ENCODE data around the gene POLD4.
"Not testable (repeated sequence)": the region's sequence is repeated elsewhere in the genome, so short reads cannot be mapped to it uniquely, and the experiment has no call there.

POLD4 gene

DNA sequence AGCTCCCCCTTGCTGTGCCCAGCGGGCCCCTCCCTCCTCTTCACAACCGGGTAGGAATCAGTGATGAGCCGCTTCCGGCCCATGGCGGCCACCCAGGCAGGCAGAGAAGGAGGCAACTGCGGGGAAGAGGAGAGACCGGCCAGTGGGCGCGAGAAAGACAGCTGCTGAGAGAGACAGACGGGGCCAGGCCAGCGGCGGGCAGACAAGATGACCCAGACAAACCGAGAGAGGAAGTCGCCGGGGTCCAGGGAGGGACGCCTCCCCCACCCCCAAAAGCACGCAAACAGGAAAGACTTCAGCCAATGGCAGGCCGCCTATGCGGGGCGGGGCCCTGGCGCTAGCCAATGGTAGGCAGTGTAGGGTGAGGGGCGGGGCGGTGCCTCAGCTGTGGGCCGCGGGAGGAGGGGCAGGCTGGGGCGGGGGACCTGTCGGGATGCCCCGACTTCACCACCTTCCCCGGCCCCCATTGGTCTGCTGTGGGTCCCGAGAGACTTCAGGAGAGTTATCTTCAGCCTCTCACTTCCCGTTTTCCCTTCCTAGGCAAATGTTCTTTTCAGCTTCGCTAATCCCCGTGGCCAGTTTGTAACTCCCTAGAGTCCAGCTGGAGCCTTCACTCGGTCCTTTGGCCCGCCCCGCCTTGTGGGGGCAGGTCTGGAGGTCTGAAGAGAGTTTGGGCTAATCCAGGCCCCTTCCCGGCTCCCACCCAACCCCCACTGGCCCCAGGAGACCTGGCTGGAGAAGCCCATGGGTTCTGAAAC is at the start of gene POLD4:
POLD4 (minus strand) TSS at position 230 of the 758 bp plus-strand sequence; CDS start at position 83, 147 bp downstream.
- H3K27ac ChIP-seq, result peak within 1 kb of the TSS; percentile 99
- no peak for DNase-seq (ENCODE audit: low read depth, low spot score)

DNA sequence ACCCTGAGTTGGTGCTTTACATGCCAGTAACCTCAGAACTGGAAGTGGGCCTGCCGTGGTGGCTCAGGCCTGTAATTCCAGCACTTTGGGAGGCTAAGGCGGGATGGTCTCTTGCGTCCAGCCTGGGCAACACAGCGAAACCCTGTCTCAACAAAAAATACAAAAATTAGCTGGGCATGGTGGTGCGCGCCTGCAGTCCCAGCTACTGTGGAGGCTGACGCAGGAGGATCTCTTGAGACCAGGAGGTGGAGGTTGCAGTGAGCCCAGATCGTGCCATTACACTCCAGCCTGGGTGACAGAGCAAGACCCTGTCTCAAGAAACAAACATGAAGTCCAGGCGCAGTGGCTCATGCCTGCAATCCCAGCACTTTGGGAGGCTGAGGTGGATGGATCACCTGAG is 49.7 kb upstream of the POLD4 start:
- not testable (repeated sequence) for H3K27ac ChIP-seq

GRCh38 chr11:67402192-67402839 is 49.0 kb upstream of the POLD4 start:
- H3K27ac ChIP-seq, result peak overlapping the region; percentile 88
- not testable (repeated sequence) for DNase-seq (ENCODE audit: low read depth, low spot score)

More for the DNA sequence above, 49.7 kb upstream of the POLD4 start:
- not testable (repeated sequence) for DNase-seq (ENCODE audit: low read depth, low spot score)

GRCh38 chr11:67401495-67402191 is 48.3 kb upstream of the POLD4 start, which contains the start of gene PPP1CA:
TSS of gene PPP1CA (minus strand) at chr11:67401858. CDS start at chr11:67401782, 76 bp downstream.
- H3K27ac ChIP-seq, result peak within 1 kb of the TSS; percentile 88
- DNase-seq (ENCODE audit: low read depth, low spot score), result no peak

DNA sequence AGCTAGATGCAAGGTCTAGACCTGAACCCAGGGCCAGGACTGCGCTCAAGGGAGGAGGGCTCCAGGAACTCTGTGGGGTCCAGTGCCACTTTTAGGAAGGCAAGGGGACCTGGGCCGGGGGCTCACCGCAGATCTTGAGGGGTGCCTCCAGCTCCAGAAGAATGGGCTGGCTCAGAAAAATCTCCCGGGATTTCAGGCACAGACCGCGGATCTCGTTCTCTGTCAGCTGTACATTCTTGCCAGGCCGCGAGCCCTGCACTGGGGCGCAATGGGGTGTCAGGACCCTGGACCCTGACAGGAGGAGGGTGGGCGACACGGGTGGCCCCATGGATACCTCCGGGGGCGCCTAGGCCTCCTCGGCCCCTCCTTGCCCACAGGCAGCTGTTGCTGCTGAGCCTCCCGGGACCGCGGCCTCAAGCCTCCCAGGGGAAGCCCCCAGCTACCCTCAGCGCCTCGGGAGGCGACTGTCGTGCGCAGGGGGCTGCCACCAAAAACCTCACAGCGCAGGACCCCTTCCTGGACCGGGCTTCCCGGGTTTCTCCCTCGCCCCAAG is 47.7 kb upstream of the POLD4 start:
- H3K27ac ChIP-seq, result peak overlapping the region; percentile 88
- no peak for DNase-seq (ENCODE audit: low read depth, low spot score)

GRCh38 chr11:67400251-67400941 is 47.0 kb upstream of the POLD4 start:
- H3K27ac ChIP-seq, result peak overlapping the region; percentile 88
- DNase-seq (ENCODE audit: low read depth, low spot score), result no peak

GRCh38 chr11:67398661-67399563 is 45.6 kb upstream of the POLD4 start:
- DNase-seq (ENCODE audit: low read depth, low spot score), result no peak
- H3K27ac ChIP-seq, result no peak overlapping the region

DNA sequence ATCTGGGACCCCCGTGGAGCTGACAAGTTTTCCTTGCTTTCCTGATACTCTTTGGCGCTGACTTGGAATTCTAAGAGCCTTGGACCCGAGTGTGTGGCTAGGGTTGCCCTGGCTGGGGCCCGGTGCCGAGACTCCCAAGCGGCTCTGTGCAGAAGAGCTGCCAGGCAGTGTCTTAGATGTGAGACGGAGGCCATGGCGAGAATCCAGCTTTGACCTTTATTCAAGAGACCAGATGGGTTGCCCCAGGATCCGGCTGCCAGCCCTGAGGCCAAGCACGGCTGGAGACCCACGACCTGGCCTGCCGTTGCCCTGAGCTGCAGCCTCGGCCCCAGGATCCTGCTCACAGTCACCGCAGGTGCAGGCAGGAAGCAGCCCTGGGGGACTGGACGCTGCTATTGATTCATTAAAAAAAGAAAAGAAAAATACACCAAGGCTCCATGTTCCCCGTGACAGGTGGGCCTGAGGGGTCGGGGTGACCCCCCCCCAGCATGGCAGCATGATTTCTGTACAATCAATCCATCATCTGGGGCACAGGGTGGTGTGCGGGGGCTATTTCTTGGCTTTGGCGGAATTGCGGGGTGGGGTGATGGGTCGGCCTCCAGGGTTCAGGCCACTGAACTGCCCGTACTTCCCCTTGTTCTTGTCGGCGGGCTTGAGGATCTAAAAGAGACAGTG is 44.8 kb upstream of the POLD4 start:
- DNase-seq (ENCODE audit: low read depth, low spot score), result no peak
- H3K27ac ChIP-seq, result no peak overlapping the region

DNA sequence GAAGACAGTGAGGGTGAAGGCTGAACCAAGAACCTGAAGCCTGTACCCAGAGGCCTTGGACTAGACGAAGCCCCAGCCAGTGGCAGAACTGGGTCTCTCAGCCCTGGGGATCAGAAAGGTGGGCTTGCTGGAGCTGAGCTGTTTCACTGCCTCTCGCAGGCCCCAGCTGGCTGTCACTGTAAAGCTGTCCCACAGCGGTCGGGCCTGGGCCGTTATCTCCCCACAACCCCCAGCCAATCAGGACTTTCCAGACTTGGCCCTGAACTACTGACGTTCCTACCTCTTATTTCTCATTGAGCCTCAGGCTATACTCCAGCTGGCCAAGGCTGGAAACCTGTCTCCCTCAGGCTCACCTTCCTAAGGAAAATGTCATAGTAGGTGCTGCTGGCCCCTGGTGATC is 44.2 kb upstream of the POLD4 start:
- H3K27ac ChIP-seq, result no peak overlapping the region
- no peak for DNase-seq (ENCODE audit: low read depth, low spot score)

DNA sequence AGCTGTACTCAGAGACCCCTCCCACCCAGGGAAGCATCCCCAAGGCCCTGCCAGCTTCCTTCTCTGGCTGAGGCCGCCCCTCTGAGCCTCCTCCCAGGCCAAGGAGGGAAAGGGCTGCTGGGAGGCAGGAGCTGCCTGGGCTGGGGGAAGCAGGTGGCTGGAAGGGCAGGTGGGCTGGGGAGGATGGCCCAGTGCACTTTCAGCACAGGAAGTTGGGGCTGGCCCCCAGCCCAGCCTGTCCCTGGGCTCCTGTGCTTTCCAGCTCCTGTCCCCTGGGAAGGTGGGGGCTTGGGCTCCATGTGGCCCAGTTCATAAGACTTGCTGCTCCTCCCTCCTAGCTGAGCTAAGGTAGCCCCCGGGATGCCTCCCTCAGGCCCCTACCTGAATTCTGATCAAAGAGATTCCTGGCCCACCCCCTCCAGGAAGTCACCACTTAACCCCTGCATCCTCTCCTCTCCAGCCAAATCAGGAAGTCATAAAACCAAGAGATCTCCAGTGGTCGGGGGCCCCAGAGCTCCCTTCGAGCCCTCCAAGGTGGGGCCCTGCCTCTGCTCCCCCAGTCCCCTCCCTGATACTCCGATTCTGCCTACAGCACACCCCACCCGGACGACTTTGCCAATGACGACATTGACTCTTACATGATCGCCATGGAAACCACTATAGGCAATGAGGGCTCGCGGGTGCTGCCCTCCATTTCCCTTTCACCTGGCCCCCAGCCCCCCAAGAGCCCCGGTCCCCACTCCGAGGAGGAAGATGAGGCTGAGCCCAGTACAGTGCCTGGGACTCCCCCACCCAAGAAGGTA is 43.4 kb upstream of the POLD4 start:
- H3K27ac ChIP-seq, result no peak overlapping the region
- no peak for DNase-seq (ENCODE audit: low read depth, low spot score)

DNA sequence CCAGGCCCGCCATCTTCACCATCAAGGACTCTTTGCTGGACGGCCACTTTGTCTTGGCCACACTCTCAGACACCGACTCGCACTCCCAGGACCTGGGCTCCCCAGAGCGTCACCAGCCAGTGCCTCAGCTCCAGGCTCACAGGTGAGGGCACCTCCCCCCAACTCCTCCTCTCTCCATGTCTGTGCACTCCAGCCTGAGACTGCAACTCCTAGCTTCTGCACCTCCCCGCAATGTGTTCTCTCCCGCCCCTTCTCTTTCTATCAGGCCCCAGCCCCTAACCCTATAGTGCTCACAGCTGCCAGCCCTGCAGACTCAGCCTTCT is 42.9 kb upstream of the POLD4 start:
- no peak overlapping the region for H3K27ac ChIP-seq
- no peak for DNase-seq (ENCODE audit: low read depth, low spot score)

DNA sequence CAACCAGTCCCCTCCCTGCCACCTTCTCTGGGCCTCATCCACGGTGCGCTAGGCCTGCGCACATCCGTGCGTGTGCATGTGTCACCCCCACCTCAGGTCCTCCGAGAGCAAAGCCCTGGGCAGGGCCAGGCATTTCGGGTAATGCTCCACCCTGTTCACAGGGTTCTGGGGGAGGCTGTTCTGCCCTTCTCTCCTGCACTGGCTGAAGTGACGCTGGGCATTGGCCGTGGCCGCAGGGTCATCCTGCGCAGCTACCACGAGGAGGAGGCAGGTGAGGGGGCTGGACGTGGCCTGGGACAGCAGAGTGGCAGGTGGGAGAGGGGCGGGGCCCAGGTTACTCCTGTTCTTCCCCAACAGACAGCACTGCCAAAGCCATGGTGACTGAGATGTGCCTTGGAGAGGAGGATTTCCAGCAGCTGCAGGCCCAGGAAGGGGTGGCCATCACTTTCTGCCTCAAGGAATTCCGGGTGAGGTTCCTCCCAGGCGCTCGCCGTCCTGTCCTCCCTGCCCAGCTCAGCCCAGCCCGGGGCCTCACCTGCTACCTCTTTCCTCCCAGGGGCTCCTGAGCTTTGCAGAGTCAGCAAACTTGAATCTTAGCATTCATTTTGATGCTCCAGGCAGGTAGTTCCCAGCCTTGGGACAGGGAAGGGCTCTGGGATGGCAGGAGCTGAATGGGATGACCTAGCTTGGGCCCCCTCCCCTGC is 42.4 kb upstream of the POLD4 start:
- DNase-seq (ENCODE audit: low read depth, low spot score), result no peak
- H3K27ac ChIP-seq, result no peak overlapping the region

DNA sequence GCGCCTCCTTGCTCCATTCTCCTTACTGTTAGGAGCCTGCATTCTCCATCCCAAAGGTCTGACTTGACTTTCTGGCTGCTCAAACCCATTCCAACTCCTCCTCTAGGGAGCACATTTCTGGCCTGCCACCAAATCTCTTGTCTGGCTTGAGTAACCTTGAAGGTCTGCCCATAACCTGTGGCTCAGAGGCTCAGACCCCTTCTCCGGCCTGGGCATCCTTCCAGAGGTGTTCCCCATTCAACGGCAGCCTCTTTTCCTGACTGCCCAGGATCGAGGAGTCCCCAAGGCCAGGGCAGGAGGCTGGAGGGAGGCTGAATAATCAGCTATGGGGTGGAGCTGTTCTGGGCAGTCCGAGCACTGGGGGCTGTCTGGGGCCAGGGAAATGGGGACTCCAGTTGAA is 40.6 kb upstream of the POLD4 start:
- DNase-seq (ENCODE audit: low read depth, low spot score), result no peak
- no peak overlapping the region for H3K27ac ChIP-seq

- no peak overlapping the region for H3K27ac ChIP-seq
- DNase-seq (ENCODE audit: low read depth, low spot score), result no peak
Measured at GRCh38 chr11:67393437-67393836, 40.1 kb upstream of the POLD4 start.

DNA sequence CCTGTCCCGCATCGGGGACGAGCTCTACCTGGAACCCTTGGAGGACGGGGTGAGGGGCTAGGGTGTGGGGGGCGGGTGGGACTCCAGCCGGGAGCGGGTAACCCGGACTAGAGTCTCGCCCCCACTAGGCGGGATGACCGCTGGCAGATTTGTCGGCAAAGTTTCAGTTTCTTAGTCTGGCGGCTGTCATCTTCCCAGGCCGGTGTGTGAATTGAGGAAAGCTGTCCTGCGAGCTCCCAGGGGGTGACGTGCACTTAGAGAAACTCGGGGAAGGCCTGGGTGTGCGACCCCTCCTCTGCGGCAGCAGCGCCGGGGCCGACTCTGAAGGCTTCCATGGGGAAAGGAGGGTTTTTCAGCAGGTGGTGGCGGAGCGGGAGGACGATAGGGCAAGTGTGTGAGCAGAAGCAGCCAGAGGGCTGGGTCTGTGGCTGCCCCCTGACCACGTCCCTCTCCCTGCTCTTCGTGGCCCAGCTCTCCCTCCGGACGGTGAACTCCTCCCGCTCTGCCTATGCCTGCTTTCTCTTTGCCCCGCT is 38.9 kb upstream of the POLD4 start:
- no peak for DNase-seq (ENCODE audit: low read depth, low spot score)
- no peak overlapping the region for H3K27ac ChIP-seq

DNA sequence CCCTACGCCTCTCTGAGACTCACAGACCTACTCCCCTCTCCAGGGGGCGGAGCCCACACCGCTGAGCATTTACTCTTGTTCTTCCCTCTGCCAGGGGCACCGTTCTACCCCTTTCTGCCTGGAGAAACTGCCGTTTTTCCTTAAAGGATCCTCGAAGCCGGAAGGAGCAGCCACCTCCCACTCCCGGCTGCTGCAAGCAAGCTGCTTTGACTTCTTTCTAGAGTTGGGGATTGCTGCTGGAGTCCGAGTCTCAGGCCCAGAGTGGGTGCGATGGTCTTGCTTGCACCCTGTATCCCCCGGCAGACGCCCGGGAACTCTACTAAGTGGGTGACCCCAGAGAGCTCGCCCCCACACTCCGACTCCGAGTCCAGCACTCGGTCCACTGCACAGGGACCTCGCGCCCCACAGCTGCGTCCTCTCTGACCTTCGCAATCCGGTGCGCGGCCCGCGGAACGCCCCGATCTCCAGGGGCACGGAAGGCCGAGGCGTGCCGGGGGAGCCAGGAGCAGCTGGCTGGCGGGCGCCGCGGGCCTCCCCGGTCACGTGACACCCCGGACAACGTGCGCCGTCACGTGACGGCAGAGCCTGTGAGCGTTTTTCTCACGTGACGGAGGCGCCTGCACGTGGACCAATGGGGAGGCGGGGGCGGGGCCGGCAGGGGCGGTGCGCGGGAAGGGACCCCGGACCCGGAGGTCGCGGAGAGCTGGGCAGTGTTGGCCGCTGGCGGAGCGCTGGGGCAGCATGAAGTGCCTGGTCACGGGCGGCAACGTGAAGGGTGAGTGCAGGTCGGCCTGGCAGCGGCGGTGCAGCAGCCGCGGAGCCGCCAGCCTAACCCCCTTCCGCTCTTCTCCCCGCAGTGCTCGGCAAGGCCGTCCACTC is 38.2 kb upstream of the POLD4 start, which contains the start of gene RAD9A:
RAD9A (plus strand) TSS at position 683 of the 879 bp plus-strand sequence; CDS start at position 742, 59 bp downstream.
- H3K27ac ChIP-seq, result peak within 1 kb of the TSS; percentile 35
- DNase-seq (ENCODE audit: low read depth, low spot score), result no peak
